Stimulated activated CD4-positive, alpha-beta T cell treated with anti-CD3 and anti-CD28 coated beads, Interleukin-2, amount 100 ng/mL, for 4 hours (primary cell): ENCODE measurements around the gene GDNF.
"Not testable (repeated sequence)": the region's sequence is repeated elsewhere in the genome, so short reads cannot be mapped to it uniquely, and the experiment has no call there.

Source experiments
- DNase-seq: peaks from one replicate; pipeline ENCODE4 v3.0.0-alpha.2; 2020; ENCODE audit warnings: low read depth

Gene GDNF, protein sequence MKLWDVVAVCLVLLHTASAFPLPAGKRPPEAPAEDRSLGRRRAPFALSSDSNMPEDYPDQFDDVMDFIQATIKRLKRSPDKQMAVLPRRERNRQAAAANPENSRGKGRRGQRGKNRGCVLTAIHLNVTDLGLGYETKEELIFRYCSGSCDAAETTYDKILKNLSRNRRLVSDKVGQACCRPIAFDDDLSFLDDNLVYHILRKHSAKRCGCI

DNA sequence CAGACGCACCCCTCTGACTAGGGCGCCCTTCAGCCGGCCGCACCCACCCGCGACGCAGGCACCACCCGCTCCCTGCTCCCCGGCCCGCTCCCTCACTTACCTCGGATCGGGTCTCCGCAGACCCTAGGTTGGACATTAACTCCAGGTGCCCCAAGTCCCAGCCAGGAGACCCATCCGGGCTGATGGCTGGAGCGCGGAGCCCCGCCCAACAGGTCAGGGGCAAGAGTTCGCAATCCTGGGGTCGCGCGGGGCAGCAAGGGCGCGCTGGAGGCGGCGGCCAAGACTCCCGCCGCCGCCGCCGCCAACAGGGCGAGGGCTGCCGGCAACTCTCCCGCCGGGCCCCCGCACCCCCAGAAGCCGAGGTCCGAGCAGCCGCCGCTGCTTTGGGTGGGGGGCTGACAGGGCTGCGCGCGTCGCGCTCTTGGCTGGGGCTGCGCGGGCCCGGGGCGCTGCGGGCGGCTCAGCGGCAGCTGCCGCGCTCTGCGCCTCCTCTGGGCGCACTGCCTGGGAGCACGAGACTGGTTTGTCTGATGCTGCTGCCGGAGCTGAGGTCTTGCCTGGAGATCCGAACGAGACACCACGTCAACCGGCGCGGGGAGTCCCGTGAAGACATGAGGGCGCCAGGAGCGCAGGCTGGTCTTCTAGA, at the start of gene GDNF:
GDNF (minus strand) TSS at position 635 of the 646 bp plus-strand sequence. CDS start 5,245 bp downstream, outside the sequence.
- DNase-seq: no peak

DNA sequence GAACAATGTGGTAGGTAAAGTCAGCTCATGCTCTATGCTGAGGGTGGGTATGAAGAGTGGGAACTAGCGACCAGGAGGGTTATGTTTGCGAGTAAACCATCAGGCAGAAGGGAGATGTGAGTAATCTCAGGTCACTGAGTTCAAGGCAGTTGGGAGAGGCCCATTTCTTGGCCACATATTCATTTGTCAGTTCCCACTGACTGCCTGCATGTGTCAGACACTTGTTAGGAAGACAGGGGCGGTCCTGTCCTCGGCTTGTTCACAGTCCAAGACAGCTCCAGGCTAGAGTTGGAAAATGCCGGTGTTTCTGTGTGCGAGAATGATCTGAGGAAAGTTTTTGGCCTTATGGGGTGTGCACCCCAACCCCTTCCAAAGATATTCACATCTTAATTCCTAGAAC, 48.6 kb upstream of the GDNF start:
- DNase-seq: no peak

DNA sequence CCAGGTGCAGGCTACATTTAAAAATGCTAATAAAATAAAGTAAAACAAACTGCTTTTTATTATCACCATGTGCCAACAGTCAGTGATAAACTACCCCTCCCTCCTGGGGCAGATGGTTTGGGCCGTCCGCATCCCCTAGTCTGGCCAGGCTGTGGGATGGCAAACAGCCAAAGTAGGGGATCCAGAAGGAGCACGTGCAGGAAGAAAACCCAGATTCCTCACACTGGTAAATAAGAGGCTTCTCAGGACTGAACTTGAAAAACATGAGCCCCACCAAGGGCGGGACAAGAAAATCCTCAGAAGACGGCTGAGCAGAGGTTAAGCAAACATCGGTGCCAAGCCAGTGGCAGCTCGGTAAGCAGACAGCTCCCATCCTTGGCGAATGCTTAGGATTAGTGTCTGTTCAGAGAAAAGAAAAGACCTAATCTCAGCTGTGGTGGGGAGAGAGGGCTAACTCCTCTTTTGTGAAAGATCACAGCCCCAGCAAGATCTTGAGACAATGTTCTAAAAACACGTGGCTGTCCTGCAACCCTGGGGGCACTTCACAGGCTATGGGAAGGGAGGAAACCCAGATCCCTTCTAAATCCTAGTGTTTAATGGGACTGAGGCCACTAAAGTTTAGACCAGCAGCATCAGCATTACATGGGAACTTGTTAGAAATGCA, 46.5 kb upstream of the GDNF start:
- no peak for DNase-seq

DNA sequence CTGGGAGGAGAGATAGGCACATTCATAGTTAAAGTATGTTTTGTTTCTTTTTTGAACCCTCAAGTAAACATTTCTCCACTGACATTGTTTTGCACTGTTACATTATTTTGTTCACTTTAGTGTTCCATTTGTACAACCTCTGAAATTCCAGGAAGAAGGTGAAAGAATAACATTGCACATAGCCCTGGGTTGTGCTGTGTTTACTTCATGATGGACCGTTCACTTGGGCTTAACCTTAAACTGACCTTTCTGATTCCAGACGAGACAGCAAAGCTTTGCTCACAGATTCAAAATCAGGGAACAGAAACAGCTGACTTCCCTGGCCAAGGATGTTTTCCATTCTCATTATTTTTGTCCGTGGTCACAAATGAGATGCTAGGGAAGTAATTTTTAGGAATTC, 42.8 kb upstream of the GDNF start:
- DNase-seq: no peak

DNA sequence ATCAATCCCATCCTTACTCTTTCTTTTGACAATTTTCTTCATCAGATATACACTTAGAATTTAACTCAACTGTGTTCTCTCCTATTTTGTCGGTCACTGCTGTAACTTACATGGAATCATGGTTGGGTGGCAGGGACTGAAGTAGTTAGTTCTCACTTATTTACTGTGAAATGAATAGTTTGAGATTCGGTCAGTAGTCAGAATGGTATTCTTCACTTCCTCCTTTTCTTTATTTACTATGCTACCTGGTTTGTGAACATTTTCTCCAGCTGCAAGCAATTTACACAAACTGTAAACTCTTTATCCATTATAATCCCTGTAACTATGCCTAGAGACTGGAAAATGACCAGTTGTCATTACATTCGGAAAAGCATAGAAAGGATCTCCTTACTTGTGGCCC, 41.5 kb upstream of the GDNF start:
- DNase-seq: no peak

DNA sequence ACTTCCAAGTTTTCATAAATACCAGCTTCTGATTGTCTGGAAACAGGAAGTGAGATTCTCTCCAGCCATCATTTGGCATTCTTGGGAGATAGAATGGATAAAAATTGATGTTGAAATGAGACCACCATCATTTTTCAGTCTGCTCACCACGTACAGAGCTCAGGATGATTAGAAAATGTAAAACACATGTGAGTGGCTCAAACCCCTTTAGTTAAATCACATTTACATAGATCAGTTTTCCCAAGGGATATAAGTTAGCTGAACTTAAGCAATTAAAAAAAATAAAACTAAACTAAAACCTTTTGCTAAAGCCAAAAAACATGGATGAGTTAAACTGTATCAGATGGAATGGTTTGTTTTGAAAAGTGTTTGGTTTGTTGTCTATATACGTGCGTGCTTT, 37.1 kb upstream of the GDNF start:
- no peak for DNase-seq

DNA sequence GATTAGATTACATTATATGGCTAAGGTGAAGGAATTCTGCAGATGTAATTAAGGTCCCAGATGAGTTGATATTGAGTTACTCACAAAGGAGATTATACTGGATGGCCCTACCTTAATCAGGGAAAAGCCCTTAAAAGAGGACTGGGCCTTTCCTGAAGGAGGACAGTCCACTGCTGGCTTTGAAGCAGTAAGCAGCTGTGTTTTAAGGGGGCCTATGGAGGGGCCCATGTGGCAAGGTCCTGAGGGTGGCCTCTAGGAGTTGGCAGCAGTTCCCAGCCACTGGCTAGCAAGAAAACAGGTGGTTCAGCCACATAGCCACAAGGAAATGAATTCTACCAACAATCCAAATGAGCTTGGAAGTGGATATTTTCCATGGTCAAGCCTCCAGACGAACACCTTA, 36.4 kb upstream of the GDNF start:
- DNase-seq: no peak

DNA sequence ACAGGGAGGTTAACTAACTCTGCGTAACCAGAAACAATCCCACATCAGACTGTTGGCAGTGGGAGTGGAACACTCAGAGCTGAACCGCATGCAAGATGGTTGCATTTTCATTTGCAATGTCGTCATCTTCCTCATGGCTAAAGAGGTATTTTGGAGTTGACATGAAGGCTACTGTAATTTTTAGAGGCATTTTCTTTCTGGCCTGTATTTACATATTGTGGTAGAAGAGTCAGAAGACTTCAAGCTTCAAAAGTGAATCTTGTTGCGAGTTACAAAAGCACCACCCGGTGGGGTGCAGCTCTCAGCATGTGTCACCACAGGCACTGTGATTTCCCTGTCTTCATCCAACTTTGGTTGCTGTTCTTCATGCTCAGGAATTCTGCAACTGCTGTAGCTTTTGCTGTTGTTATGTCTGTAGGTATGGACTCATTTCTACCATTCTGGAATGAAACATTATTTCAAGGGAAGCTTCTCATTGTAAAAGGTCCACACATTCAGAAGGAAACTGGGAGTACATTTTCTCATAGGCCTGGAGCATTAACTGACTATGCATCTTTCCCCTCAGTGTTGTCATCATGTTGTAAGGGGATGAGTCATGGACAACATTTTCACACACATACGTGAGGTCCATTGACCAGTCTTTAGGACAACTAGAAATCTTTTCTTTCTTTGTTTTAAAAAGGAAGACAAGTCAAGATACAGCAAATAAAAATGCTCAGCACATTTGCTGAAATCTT, 35.4 kb upstream of the GDNF start:
- no peak for DNase-seq

DNA sequence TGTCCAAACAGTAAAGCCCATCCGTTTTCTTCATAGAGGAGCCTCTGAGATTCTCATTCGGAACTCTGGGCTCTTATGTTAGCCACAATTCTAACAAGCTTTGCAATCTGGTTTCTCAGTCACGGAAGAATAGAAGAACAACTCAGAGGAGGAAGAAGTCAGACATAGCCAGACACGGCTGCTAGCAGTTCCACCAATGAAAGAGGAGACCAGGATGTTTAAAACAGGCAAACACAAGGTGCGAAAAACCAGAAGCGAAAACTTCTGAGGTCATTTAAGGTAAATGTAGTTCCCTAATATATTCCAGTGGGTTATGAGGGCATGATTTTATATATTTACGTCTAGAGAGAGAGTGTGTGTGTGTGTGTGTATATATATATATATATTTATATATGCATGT, 34.1 kb upstream of the GDNF start:
- DNase-seq: no peak

DNA sequence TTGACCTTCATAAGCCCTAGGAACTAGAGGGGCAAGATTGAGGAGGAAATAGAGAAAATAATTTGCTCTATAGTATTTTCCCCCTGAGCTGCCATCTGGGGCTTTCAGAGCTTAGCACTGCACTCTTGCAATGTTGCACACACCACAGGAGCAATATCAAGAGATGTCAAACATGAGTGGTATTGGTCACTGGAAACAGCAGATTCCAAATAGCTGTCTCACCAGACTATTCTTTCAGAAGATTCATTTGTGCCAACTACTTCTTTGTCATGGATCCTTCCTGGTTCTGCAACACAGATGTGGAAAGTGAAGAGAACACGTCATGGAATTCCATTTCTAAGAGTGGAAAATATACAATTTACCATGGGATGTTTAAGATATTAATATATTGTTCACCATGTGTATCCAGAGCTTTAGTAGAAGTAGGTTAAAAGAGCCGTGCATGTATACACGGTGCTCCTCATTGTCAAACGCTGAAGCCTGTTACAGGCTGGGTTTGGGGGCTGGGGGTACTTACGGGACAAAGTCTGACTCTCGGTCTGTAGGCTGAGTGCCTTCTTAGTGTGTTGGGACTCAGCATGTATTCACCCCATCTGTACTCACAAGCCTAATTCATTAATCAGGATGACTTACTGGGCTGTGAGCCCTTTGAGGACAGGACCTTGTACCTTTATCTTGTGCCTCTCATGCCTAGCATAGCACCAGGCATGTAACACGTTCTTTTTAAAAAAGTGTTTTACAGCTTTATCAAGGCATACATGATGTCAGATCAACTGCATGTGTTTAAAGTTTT, 31.4 kb upstream of the GDNF start:
- no peak for DNase-seq

DNA sequence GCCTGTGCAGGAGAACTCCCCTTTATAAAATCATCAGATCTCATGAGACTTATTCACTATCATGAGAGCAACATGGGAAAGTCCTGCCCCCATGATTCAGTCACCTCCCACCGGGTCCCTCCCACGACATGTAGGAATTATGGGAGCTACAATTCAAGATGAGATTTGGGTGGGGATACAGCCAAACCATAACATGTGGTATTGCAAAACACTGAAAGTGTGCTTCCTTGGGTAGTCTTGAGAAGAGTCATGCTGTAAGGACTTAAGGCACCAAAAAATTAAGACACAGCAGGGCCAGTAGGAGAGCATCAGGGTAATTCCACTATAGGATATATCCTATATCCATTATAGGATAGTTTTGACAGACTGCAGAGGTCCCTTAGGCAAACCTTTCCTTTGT, 29.4 kb upstream of the GDNF start:
- no peak for DNase-seq

DNA sequence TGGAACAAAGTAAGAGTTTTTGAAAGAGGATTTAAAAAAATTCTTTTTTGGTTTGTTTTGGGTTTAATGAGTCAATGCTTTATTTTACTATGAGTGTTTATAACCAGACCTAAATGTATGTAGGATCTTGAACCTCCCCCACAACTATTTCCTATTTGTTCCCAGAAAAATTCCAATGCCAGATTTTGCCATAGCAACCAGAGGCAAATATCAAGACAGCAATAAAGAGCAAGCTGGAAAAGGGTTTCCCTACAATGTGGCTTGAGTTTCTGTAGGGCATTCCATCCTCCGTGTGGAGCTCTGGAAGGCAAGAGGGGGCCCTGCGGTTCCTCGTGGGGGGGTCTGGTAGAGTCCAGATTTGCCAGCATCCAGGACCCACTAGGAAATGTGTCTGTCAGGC, 27.8 kb upstream of the GDNF start:
- no peak for DNase-seq

DNA sequence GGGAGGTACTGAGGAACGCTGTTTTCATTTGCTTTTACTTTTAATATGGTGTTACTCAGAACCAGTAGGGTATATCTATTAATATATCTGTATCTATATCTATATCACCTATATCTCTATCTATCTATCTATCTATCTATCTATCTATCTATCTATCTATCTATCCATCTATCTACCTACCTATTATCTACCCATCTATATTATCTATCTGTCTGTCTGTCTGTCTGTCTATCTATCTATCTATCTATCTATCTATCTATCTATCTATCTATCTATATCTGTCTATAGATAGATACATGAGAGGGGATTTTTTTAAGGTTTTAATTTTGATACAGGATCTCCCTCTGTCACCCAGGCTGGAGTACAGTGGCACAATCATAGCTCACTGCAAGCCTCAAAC, 23.1 kb upstream of the GDNF start:
- DNase-seq: not testable (repeated sequence)

DNA sequence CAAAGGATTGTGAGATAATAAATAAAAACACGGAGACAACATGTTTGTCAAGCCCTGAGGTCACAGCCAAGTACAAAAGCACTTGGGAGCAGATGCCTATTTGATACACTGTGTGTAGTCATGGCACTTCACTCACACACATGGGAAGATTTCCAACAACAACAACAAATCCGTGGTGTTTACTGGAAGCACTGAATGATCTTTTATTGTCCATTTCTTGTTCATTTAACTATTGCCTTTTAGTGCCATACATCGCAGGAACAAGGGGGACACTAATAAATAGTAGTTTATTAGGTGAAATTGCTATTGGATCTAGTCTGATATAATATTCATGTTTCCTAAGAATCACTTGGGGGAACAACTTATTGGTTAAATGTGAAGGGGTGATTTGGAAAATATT, 20.4 kb upstream of the GDNF start:
- DNase-seq: no peak

DNA sequence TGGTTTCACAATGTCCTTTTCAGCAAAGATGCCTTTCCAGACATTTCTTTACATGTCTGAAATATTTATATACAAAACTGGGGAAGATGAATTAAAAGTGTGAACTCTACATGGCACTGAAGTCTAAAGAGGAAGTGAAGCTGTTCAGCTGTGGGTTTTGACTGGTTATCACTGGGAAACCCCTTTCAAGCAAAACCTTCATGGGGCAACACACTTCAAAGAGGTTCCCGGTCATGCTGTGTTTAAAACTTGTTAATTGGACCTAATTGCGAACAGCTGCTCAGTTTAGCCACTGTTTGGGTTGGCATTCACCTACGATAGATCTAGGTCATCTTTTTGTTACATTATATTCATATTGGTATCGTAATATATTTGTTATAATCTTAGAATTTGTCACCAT, 20.0 kb upstream of the GDNF start:
- no peak for DNase-seq

DNA sequence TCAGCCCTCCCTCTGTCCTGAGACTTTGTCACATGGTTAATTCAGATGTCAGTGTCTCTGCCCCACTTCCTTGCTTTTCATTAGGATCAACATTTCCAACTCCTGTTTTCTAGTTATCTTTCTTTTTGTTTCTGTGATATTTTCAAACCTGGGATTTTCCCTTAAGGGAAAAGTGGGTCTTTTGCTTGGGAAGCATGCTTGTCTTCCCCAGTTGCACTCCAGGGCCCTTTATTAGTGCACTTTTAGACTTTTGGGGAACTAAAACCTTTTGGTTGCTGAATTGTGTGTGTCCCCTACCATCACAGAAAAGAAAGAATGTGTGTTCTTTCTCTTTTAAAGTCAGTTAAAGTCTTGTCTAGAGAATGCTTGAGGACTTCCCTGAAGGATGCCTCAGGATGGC, 18.4 kb upstream of the GDNF start:
- DNase-seq: no peak

DNA sequence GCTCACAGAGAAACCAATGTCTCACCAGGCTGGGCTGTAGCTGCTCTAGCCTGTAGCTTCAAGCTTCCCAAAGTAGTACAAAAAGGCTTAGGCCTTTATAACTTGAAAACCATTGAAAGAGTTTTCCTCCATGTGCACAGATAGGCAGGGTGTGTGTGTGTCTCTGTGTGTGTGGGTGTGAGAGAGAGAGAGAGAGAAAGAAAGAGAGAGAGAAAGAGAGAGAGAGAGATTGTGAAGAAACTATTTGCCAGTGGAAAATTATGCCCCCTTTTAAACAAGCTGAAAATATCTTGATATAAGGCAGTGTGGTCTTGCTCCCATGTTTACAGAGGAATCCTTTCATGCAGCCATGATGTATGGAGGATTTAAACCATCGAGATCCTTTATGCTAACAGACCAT, 17.9 kb upstream of the GDNF start:
- no peak for DNase-seq

DNA sequence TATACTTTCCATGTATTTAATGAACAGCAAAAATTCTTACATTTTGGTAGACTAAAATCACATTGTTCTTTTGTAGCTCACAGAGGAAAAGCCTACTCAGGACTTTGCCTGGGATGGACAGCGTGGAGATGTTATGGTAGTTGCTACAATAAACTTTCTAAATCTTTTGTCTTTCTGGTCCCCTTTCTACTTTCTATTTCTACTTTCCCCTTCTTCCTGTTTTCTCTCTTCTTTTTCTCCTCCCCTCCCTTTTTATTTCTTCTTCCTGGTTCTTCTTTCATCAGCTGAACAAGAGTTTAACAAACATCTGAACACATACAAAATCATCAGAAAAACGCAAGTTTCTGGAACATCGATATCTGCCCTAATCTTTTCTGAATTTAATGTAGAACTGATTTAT, 15.6 kb upstream of the GDNF start:
- no peak for DNase-seq

DNA sequence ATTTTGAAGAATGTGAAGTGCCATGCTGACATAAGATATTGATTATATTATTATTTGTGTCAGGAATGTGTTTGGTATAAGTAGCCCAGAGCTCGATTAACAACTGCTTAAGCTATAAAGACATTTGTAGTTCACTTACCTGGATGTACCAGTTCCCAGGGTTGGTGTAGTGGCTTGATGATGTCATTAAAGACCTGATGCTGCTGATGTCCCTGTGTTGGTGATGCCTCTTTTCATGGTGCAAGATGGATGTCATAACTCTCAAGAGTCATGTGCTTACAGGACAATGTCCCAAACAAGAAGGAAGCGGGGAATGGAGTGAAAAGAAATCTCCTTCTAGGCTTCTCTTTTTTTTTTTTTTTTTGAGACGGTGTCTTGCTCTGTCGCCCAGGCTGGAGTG, 11.5 kb upstream of the GDNF start:
- no peak for DNase-seq

DNA sequence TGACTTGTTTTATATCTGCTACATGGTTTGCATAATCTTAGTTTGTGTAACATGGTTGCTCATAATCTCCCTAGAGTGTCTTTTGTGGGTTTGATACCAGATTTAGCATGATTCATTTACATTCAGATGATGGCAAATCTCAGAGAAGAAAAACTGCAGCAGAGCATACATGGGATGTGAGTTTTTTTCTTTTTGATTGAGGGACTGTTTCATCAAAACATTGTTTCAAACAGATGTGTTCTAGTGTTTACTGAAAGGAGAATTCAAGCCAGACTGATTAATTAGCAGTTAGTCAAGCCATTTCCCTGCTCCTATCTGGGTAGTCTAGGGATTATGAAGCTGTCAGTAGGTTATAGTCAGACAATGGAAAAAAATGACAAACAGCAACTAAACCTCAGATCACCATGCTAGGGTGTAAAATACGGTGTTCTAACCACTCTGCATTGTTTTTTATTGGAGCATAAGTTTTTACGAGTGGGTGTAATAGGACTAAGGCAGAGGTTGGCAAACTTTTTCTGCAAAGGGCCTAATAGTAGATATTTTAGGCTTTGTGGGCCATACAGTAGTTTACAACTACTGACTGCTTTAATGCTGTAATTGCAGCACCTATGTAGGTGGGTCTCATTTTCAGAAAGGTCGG, 10.5 kb upstream of the GDNF start:
- DNase-seq: no peak

DNA sequence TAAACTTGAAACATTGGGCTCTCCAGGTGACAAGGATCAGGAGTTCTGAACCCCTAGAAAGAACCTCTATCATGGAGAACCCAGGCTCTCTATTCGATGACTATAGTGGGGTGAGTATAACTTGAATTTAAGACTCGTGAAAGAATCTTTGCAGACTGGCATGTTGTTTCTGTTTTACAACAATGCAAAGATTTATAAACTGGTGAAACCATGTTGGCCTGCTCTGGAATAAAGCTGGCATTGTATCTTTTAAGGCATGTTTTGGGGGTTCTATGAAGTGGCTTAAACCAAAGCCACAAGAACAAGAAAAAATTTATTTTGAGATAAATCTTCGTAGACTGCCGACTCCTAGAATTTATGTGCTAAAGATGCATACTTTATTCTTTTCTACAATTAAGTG, 9.8 kb upstream of the GDNF start:
- no peak for DNase-seq

DNA sequence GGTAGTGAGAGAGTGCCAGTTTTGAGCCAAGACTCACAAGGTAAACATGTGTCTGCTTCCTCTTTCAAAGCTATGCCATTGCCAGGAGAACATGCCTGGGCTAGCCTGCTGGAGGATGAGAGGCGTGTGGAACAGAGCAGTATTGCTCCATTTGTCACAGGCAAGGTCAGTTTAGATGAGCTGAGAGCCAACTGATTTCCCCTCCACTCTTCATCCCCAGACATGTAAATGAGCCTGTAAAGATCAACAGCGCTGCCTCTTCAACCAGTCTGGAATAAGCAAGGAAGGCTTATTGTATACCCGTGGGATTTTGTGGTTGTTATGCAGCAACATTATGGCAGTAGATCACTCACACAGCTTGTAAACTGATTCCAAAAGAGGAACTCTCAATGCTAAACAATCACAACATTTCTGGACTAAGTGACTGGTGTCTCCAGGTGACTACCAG, 8.2 kb upstream of the GDNF start:
- no peak for DNase-seq
